Adrenal gland (tissue), 12 donors: ENCODE measurements around the gene MCCC1. TPM values are rescaled to one million over a fixed set of nuclear protein-coding genes. Genes with fewer than 3 reads are reported as not detected.
"Not testable (repeated sequence)": the region's sequence is repeated elsewhere in the genome, so short reads cannot be mapped to it uniquely, and the experiment has no call there.

Experiments
- DNase-seq, 7 donors: peaks; one replicate each; pipeline ENCODE4 v3.0.0-alpha.2; 2019 to 2020
- H3K27ac ChIP-seq, 5 donors: fragments of 200-600 bp; sonication (generic) in 4 of 5; 1 replicate in 3 of 5; 2 replicates in 2 of 5; pipeline versions ENCODE4 v1.5.1 to v1.8.0; 2016 to 2020; ENCODE audit warnings: mild to moderate bottlenecking in 1 of 5
- H3K27me3 ChIP-seq: fragments of 200-600 bp; 2 replicates; pipeline ENCODE4 v1.8.0; 2021
- H3K36me3 ChIP-seq, 2 donors: fragments of 200-600 bp; replicated peaks in 1 of 2; 1 replicate in 1 of 2; 2 replicates in 1 of 2; pipeline versions ENCODE4 v1.5.1 to v1.8.0; 2018 to 2022
- H3K4me1 ChIP-seq, 2 donors: fragments of 200-600 bp; replicated peaks in 1 of 2; 1 replicate in 1 of 2; 2 replicates in 1 of 2; pipeline versions ENCODE4 v1.5.1 to v1.8.0; 2018 to 2021
- H3K4me3 ChIP-seq, 4 donors: fragments of 200-600 bp; sonication (generic) in 3 of 4; one replicate each; pipeline ENCODE4 v1.5.1; 2016 to 2018
- H3K9me3 ChIP-seq, 3 donors: fragments of 200-600 bp; sonication (generic) in 1 of 3; replicated peaks in 1 of 3; 1 replicate in 2 of 3; 2 replicates in 1 of 3; pipeline versions ENCODE4 v1.5.1 to v1.8.0; 2016 to 2021
- CTCF ChIP-seq, 6 experiments: fragments of 450-650 bp in 4 of 6; fragments of 200-600 bp in 2 of 6; sonication (generic) in 1 of 6; IDR thresholded peaks; 1 replicate in 5 of 6; 2 replicates in 1 of 6; pipeline versions ENCODE4 v1.5.1 to v1.8.0; 2016 to 2021; ENCODE audit warnings: antibody characterized with exemption in 6 of 6, mild to moderate bottlenecking in 2 of 6, moderate library complexity in 1 of 6
- POLR2A ChIP-seq, 2 donors: fragments of 450-650 bp; IDR thresholded peaks; one replicate each; pipeline ENCODE4 v1.6.1; 2017; ENCODE audit warnings: antibody characterized with exemption in 2 of 2, mild to moderate bottlenecking in 2 of 2, moderate library complexity in 1 of 2
- WGBS, 4 donors: extraction: QIAGEN DNeasy Blood & Tissue Kit in 2 of 4; methylation state at CpG; one replicate each; pipeline versions ENCODE4 v1.1.5 to v1.1.7; 2013 to 2017; 5-methylcytosine and 5-hydroxymethylcytosine counted together
- intact Hi-C, 2 donors: fragments of 100-400 bp; cut with DNase I; formaldehyde crosslinking; loops; one replicate each; pipeline versions ENCODE4 v1.14.1 to v1.15.0; 2022 to 2023
- polyA plus RNA-seq, 3 donors: library from polyadenylated mRNA; stranded (reverse); fragments of 200-250 nt in 2 of 3; fragments of 350-450 nt in 1 of 3; fragmentation: Illumina TruSeq in 1 of 3; extraction: RNeasy Lipid Tissue Mini Kit (QIAGEN cat#74804) in 1 of 3; gene quantifications; one replicate each; pipeline ENCODE4 v1.2.3, GENCODE V29; 2013 to 2014
- total RNA-seq, 9 donors: library from RNA; depleted of rRNA in 4 of 9; stranded (reverse); fragments of >200 nt in 4 of 9; fragments of 120-200 nt in 1 of 9; fragmentation: NEBNext Ultra II Directional in 1 of 9; extraction: Animal tissue kit (Norgen Biotek cat#: 25700) in 1 of 9; gene quantifications; one replicate each; pipeline versions ENCODE4 v1.1.0 to v1.2.4, GENCODE V29; 2013 to 2023
- donor health status: healthy with polysubstance abuse.
- donor health status: Bipolar disorder and iron deficiency.
- donor health status: DM: yes; HTN: yes; CAD: no.
- donor health status: DM: no; HTN: no; CAD: no.
- donor health status: DM: no; HTN: no; CAD: no.
- donor health status: DM: yes; HTN: yes; CAD: no.

The MCCC1 gene
- total and polyA plus RNA-seq, 12 donors = 40.9 to 137 (median 53.5) TPM

DNA sequence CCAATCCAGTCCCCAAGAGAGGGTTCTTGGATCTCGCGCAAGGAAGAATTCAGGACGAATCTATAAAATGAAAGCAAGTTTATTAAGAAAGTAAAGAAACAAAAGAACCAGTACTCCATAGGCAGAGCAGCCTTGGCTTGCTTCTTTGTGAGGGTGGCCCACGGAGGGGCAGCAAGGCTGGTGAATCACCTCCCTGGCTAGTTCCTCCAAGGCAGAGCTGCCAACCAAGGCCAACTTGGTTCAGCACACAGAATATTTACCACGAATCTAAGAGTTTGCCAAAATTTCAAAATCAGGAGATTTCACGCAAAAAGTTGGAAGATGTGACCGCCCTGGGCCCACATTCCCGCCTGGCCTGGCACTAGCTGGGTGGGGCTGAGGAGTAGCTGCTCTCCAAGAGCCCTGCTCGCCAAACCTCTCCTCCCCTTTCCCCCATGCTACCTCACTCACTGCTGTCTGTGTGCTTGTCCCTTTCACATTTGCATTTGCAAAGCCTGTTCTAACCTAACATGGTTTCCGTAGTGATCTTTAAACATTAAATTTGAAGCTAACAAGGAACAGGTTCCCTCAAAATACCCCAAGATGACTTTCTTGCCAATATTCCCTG is 92.8 kb downstream of the MCCC1 start:
- Histone ChIP-seq H3K4me1 (no peaks in the 10 kb centered on the region), H3K4me3 (no peak overlapping the region), H3K27me3 (no peaks in the 10 kb centered on the region), H3K27ac (no peak overlapping the region), H3K9me3 (no peaks in the 10 kb centered on the region), H3K36me3 (no peaks in the 10 kb centered on the region)
- DNase-seq = peak in 5 of 7 donors; percentile 33 to 66 (median 54)
- WGBS, 4 donors = 67 to 72% (median 70%) methylated on average over 10 of the region's 10 CpGs
- no peak for TF ChIP-seq CTCF (IDR thresholded peaks at IDR 0.05)
- TF ChIP-seq POLR2A (IDR thresholded peaks at IDR 0.05) = no peak
- intact Hi-C loops = no loop called here

- WGBS, 4 donors = 67 to 91% (median 85%) methylated on average over 1 of the region's 1 CpG
These were observed 99.5 kb downstream of the MCCC1 start for GRCh38 chr3:182999767-183000166.

DNA sequence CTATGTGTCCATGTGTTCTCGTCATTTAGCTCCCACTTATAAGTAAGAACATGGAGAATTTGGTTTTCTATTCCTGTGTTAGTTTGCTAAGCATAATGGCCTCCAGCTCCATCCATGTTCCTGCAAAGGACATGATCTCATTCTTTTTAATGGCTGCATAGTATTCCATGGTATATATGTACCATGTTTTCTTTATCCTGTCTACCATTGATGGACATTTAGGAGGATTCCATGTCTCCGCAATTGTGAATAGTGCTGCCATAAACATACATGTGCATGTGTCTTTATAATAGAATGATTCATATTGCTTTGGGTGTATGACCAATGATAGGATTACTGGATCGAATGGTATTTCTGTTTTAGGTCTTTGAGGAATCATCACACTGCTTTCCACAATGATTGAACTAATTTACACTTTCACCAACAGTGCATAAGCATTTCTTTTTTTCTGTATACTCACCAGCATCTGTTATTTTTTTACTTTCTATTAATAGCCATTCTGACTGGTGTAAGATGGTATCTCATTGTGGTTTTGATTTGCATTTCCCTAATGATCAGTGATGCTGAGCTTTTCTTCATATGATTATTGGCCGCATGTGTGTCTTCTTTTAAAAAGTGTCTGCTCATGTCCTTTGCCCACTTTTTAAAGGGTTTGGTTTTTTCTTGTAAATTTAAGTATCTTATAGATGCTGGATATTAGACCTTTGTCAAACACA is 105.7 kb downstream of the MCCC1 start:
- H3K27me3 ChIP-seq, H3K36me3 ChIP-seq, DNase-seq, H3K9me3 ChIP-seq, H3K27ac ChIP-seq, H3K4me1 ChIP-seq, H3K4me3 ChIP-seq, intact Hi-C loops: not testable (repeated sequence)
- 89 to 93% (median 90%) methylated on average over 4 of the region's 4 CpGs for WGBS, 4 donors

More at GRCh38 chr3:182999767-183000166, 99.5 kb downstream of the MCCC1 start:
- H3K27ac ChIP-seq = no peak overlapping the region
- H3K27me3 ChIP-seq = no peaks in the 10 kb centered on the region
- no peaks in the 10 kb centered on the region for H3K9me3 ChIP-seq
- no peak for DNase-seq
- no peaks in the 10 kb centered on the region for H3K36me3 ChIP-seq
- intact Hi-C loops = no loop called here
- H3K4me3 ChIP-seq = no peak overlapping the region
- no peaks in the 10 kb centered on the region for H3K4me1 ChIP-seq
- TF ChIP-seq POLR2A (IDR thresholded peaks at IDR 0.05) = no peak
- TF ChIP-seq CTCF (IDR thresholded peaks at IDR 0.05) = no peak

DNA sequence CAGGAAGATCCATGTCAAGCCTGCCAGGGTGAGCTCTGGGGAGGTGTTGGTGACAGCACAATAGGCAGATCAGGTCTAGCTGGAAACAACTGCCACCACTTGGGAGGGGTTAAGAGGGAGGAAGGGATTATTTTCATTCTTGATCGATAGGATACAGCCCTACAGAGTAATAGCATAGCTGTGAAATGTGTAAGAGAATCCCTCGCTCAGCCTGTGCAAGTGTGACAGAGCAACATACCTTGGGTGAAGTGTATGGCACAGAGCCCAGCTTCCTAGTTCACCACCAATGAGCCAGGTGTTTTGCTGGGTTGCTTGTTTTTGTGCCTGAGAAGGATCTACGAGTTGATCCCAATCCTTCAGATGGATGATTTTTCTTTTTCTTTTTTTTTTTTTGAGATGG is 109.7 kb downstream of the MCCC1 start:
- no peaks in the 10 kb centered on the region for H3K27me3 ChIP-seq
- H3K4me3 ChIP-seq = no peak overlapping the region
- intact Hi-C loops = no loop called here
- no peak for TF ChIP-seq POLR2A (IDR thresholded peaks at IDR 0.05)
- no peak for TF ChIP-seq CTCF (IDR thresholded peaks at IDR 0.05)
- no peak for DNase-seq
- 82 to 92% (median 86%) methylated on average over 3 of the region's 3 CpGs for WGBS, 4 donors
- no peaks in the 10 kb centered on the region for H3K36me3 ChIP-seq
- no peak overlapping the region for H3K27ac ChIP-seq
- no peaks in the 10 kb centered on the region for H3K9me3 ChIP-seq
- H3K4me1 ChIP-seq = no peaks in the 10 kb centered on the region

- intact Hi-C loops = no loop called here
- peaks cover 2 to 3% of the 10 kb centered on the region in 2 donors for H3K4me1 ChIP-seq
- WGBS, 4 donors = 77 to 85% (median 82%) methylated on average over 6 of the region's 6 CpGs
- no peak for DNase-seq
- no peak overlapping the region for H3K4me3 ChIP-seq
- TF ChIP-seq CTCF (IDR thresholded peaks at IDR 0.05) = no peak
- TF ChIP-seq POLR2A (IDR thresholded peaks at IDR 0.05) = no peak
- H3K36me3 ChIP-seq = no peaks in the 10 kb centered on the region
- no peaks in the 10 kb centered on the region for H3K9me3 ChIP-seq
- H3K27ac ChIP-seq = no peak overlapping the region
- no peaks in the 10 kb centered on the region for H3K27me3 ChIP-seq
These were observed 113.3 kb downstream of the MCCC1 start for GRCh38 chr3:182986021-182986420.
